DMS 273 treated with DMSO at 0.1 percent for 48 hours (cell line): ENCODE measurements around the gene ADGRG1.

ENCODE experiments used
- DNase-seq: peaks from one replicate; lab custom pipeline; 2025; lab: John Stamatoyannopoulos, UW

Gene ADGRG1

GRCh38 chr16:57606147-57606846, 22.1 kb upstream of the ADGRG1 start:
- DNase-seq = no peak

- no peak for DNase-seq
These were observed 21.5 kb upstream of the ADGRG1 start for GRCh38 chr16:57606847-57607501.

DNA sequence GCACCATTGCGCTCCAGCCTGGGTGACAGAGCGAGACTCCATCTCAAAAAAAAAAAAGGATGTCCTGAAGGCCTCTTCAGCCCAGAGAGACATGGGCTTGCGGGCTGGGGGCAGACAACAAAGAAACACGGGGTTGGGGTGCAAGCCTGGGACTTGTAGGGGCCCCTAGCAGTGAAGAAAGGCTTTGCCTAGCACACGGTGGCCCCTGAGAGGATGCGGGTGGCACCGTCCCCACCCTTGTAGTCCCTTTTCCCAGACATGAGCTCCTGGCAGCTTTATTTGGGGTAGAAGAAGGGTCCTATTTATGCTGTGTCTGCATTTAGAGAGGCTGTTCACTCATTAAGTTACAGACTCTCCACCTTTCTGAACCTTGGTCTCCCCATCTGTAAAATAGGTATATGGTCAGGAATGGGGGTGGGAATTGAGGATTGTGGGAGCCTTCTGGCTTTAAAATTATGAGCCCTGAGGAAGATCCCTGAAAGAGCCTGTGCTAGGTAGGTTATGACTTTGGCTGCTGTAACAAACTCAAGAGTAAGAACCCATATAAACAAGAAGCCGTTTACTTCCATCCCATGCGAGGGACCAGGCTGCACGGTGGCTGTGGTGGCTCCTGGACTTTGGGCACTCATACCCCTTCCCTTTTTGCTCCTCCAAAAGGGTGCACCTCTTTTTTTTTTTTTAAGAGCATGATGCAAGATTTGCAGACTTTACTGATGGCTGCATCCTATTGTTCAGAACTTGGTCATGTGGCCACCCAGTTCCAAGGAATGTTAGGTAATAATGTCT, 20.6 kb upstream of the ADGRG1 start:
- DNase-seq = no peak

- no peak for DNase-seq
These were observed 19.8 kb upstream of the ADGRG1 start for GRCh38 chr16:57608462-57609113.

DNA sequence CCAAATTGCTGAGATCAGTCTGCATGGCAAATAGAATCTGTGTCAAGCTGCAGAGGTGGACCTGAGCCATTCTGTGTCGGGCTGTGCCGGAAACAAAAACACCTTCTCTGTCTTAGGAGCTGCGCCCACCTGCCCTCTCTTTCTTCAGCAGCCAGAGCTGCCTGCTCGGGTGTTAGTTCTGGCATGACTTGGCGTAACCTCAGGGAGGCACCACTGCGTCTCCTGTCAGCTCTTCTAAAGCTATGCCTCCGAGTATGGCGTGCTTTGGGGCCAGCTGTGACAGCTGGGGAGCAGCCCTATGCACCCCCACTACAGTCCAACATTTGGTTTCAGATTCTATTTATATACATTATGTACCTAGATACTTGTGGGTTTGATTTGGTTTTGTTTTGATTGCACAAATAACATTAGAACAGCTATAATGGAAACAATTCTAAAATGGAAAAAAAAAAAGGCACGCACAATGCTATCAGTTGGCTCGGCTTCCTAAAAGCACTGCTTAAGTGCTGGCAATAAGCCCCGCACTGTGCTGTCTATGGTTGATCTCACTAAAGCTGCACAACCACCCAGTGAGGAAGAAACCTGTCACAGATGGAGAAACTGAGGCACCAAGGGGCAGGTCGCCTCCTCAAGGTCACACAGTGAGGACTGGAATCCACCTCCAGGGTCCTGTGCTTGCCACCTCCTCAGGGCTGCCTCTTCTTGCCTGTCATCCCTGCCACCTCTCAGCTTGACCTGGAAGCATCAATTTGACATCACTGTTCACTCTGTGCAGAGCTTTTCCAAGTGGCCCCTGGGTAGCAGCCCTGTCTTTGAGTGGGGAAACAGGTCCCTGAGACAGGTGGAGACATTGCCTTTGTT, 18.7 kb upstream of the ADGRG1 start:
- peak; percentile 17 for DNase-seq

GRCh38 chr16:57610611-57611010, 17.8 kb upstream of the ADGRG1 start:
- DNase-seq = no peak

DNA sequence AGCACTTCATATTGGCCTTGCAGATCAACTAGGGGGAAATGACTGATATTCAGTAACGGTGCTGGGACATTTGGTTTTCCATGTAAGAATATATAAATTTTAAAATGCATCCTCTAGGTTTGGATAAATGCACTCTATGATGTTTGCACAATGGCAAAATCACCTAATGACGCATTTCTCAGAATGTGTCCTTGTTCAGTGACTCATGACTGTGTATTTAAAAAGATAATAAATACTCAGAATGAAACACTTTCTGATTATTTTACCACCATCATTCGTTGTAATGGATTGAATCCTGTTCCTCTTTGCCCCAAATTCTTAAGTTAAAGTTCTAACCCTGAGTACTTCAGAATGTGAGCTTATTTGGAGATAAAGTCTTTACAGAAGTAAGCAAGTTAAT, 17.2 kb upstream of the ADGRG1 start:
- DNase-seq = no peak

DNA sequence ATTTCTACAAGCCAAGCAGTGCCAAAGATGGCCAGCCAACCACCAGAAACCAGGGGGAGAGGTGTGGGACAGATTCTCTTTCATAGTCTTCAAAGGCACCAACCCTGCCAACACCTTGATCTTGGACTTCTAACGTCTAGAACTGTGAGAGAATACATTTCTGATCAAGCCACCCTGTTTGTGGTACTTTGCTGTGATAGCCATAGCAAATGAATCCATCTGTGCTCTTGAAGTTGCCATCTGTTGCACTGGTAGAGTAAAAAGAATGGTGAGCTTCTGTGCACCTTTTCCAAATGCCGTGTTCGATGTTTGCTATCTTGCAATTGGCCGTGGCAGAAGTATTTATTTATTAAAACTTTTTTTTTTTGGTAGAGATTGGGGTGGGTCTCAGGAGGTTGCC, 16.7 kb upstream of the ADGRG1 start:
- peak; percentile 69 for DNase-seq

GRCh38 chr16:57612494-57612893, 15.9 kb upstream of the ADGRG1 start:
- DNase-seq = no peak

- no peak for DNase-seq
These were observed 14.9 kb upstream of the ADGRG1 start for GRCh38 chr16:57613514-57613913.

DNA sequence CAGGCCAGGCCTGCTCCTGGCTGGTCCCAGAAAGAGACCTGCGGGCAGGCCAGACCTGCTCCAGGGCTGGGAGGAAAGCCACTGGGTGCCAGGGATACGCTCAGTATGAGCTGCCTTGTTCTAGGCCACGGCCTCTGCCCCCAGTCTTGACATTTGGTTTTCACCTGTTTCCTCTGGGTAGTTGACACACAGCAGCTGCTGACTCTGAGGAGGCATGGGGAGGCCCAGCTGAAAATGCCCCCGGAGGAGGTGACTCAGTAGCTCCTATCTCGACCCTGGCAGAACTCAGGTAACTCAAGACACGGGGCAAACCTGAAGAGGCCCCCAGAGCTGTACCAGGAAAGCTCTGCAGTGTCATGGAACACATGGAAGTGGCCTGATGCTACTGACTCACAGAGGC, 13.9 kb upstream of the ADGRG1 start:
- DNase-seq = no peak

- no peak for DNase-seq
These were observed 13.5 kb upstream of the ADGRG1 start for GRCh38 chr16:57614944-57615343.

DNA sequence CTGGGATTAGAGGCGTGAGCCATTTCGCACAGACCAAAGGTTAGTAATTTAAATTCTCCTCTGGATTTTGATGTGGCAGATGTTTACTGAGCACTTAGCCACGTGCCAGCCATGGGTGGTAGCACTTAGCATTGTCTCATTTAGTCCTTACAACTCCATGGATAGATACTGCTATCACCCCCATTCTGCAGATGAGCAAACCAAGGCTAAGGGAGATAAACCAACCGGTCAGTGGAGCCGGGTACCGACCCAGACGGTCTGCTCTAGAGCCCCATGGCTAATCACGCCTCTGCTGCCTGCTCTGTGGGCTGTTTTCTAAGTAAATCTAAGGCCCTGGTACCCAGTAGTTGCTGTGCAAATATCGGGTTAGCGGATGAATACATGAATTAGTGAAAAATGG, 12.6 kb upstream of the ADGRG1 start:
- no peak for DNase-seq

DNA sequence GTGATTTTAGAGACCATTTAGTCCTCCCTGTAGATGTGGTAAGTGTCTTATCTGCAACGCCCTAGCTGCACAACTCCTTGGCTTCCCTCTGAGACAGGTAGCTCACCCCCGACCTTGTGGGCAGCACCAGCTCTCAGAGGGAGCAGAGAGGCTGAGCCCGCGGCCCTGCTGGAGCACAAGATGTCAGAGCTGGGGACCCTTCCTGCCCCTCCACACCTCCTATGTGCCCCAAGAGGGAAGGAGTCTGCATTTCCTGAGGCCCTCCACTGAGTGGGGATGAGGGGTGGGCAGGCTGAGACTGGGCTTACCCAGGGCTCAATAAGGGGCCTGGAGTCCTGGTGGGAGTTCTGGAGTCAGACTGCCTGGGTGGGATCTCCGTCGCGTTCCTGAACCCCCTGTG, 12.2 kb upstream of the ADGRG1 start:
- DNase-seq = no peak

DNA sequence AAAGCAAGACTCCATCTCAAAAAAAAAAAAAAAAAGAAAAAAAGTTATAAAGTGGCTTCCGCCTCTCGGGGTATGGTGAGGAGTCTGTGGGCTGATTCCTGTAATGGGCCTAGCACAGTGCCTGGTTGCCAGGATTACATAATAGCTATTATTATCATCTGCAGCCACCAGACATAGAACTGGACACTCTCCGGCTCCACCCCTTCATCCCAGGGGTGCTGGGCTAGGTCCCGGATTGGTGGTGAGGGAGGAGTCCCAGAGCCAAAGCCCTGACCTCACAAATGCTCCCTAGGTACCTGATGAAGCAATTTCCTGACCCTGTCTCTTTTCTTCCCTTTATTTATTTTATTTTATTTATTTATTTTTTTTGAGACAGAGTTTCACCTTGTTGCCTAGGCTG, 11.6 kb upstream of the ADGRG1 start:
- no peak for DNase-seq

DNA sequence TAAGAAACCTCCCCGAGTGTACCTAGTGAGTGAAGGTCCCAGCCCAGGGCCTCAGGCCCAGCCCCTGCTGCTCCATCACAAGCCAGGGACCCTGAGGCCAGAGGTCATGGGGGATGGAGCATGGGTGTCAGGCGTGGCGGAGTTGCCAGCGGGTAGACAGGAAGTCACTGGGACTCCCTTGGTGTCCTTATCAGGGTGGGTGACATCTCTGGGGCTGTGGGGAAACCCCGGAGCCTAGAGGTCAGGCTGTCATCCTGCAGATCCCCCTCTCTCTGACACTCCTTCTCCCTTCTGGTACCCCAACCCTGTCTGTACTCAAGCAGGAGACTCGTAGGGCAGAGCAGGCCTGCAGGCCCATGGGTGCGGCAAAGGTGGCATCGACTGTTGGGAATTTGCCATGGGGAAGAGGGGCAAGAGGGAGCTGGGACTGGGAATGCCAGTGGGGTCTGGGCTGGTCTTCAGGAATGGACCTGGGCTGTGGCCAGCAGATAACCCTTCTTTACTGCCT, 10.8 kb upstream of the ADGRG1 start:
- DNase-seq = no peak

DNA sequence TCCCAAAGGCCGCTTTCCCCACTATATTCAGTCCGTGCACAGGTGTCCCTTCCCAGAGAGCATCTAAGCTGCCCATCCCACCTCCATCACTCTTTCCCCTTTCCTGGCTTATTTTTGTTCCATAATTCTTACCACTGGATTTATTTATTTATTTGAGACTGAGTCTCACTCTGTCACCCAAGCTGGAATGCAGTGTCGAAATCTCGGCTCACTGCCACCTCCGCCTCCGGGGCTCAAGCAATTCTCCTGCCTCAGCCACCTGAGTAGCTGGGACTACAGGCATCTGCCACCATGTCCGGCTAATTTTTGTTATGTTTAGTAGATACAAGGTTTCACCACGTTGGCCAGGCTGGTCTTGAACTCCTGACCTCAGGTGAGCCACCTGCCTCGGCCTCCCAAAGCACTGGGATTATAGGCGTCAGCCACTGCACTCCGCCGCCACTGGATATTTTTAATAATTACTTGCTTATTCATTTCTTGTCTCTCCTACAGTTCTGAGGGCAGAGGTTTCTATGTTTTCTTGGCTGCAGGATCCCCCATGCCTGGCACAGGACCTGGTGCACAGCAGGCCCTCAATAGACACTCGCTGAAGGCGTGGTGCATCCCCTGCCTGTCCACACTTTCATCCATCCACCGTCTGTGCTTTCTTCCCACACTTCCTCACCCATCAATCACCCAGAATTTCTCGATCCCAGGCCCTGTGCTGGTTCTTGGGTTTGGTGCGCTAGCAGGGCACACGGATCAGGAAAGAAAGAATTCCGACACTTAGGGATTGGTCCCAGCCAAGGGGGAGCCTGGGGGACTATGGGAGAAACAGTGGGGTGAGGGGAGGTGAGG, 9.9 kb upstream of the ADGRG1 start:
- no peak for DNase-seq

GRCh38 chr16:57619133-57619605, 9.3 kb upstream of the ADGRG1 start:
- DNase-seq = no peak

- no peak for DNase-seq
These were observed 8.7 kb upstream of the ADGRG1 start for GRCh38 chr16:57619606-57620334.
